DND-41 (cell line): ENCODE measurements around the gene POU3F3.

Experiments used
- EZH2 ChIP-seq: IDR thresholded peaks from 3 replicates; pipeline ENCODE4 v1.6.1; 2012; ENCODE audit warnings: borderline replicate concordance, low read depth, mild to moderate bottlenecking, moderate library complexity, low read length, inconsistent platforms; ENCODE audit not compliant: severe bottlenecking
- TF ChIP-seq, protein P1 (sequence below): IDR thresholded peaks from 2 replicates; pipeline ENCODE4 v1.5.1; 2012; ENCODE audit warnings: borderline replicate concordance, low read length, moderate library complexity, mild to moderate bottlenecking; ENCODE audit not compliant: poor library complexity, severe bottlenecking; ENCODE audit errors: extremely low read depth

- TF ChIP-seq, protein P1, sequence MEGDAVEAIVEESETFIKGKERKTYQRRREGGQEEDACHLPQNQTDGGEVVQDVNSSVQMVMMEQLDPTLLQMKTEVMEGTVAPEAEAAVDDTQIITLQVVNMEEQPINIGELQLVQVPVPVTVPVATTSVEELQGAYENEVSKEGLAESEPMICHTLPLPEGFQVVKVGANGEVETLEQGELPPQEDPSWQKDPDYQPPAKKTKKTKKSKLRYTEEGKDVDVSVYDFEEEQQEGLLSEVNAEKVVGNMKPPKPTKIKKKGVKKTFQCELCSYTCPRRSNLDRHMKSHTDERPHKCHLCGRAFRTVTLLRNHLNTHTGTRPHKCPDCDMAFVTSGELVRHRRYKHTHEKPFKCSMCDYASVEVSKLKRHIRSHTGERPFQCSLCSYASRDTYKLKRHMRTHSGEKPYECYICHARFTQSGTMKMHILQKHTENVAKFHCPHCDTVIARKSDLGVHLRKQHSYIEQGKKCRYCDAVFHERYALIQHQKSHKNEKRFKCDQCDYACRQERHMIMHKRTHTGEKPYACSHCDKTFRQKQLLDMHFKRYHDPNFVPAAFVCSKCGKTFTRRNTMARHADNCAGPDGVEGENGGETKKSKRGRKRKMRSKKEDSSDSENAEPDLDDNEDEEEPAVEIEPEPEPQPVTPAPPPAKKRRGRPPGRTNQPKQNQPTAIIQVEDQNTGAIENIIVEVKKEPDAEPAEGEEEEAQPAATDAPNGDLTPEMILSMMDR = no peak
- no peak for TF ChIP-seq EZH2
Observed at GRCh38 chr2:104896446-104896845, 42.5 kb downstream of the POU3F3 start.
